Subcutaneous abdominal adipose tissue (tissue), 5 donors: ENCODE data around the gene GYPC.
"Not testable (repeated sequence)": the region's sequence is repeated elsewhere in the genome, so short reads cannot be mapped to it uniquely, and the experiment has no call there.

Experiments
- H3K27ac ChIP-seq: one replicate; pipeline ENCODE4 v1.7.0; 2013; ENCODE audit warnings: low read depth, mild to moderate bottlenecking, inconsistent platforms, low read length, moderate library complexity
- H3K27me3 ChIP-seq, 5 donors: one replicate each; pipeline ENCODE4 v1.7.0; 2013; ENCODE audit warnings: low read length in 5 of 5, inconsistent platforms in 1 of 5; ENCODE audit not compliant: control insufficient read depth in 5 of 5, insufficient read depth in 4 of 5
- H3K36me3 ChIP-seq, 5 donors: one replicate each; pipeline ENCODE4 v1.7.0; 2013; ENCODE audit warnings: low read length in 5 of 5; ENCODE audit not compliant: control insufficient read depth in 5 of 5, insufficient read depth in 5 of 5
- H3K4me1 ChIP-seq, 5 donors: one replicate each; pipeline ENCODE4 v1.7.0; 2013; ENCODE audit warnings: low read length in 5 of 5, mild to moderate bottlenecking in 3 of 5, moderate library complexity in 1 of 5; ENCODE audit not compliant: control insufficient read depth in 5 of 5, insufficient read depth in 5 of 5
- H3K4me3 ChIP-seq, 5 donors: one replicate each; pipeline ENCODE4 v1.7.0; 2013; ENCODE audit warnings: low read length in 5 of 5, low read depth in 1 of 5
- H3K9ac ChIP-seq, 5 donors: one replicate each; pipeline ENCODE4 v1.7.0; 2013; ENCODE audit warnings: low read length in 5 of 5, mild to moderate bottlenecking in 4 of 5, moderate library complexity in 3 of 5
- H3K9me3 ChIP-seq, 5 donors: one replicate each; pipeline ENCODE4 v1.7.0; 2013; ENCODE audit warnings: low read length in 5 of 5; ENCODE audit not compliant: control insufficient read depth in 5 of 5
- donor health status: healthy.
- donor health status: healthy.
- donor health status: healthy.
- donor health status: healthy.
- donor health status: healthy.

GYPC gene

GRCh38 chr2:126704434-126705160 is 48.6 kb downstream of the GYPC start:
- H3K9ac ChIP-seq = no peak overlapping the region
- no peaks in the 10 kb centered on the region for H3K9me3 ChIP-seq
- H3K4me1 ChIP-seq = peaks cover 2 to 56% (median 49%) of the 10 kb centered on the region in 5 donors
- no peaks in the 10 kb centered on the region for H3K27me3 ChIP-seq
- H3K36me3 ChIP-seq = no peaks in the 10 kb centered on the region
- H3K4me3 ChIP-seq = no peak overlapping the region
- H3K27ac ChIP-seq = peak overlapping the region; percentile 35

GRCh38 chr2:126707191-126707590 is 51.2 kb downstream of the GYPC start:
- Histone ChIP-seq H3K27me3 (no peaks in the 10 kb centered on the region), H3K36me3 (no peaks in the 10 kb centered on the region), H3K27ac (no peak overlapping the region), H3K4me3 (no peak overlapping the region), H3K9me3 (no peaks in the 10 kb centered on the region), H3K9ac (no peak overlapping the region), H3K4me1 (peaks cover 2 to 33% (median 26%) of the 10 kb centered on the region in 5 donors)

GRCh38 chr2:126707941-126708340 is 52.0 kb downstream of the GYPC start:
- Histone ChIP-seq H3K27ac (no peak overlapping the region), H3K36me3 (no peaks in the 10 kb centered on the region), H3K27me3 (no peaks in the 10 kb centered on the region), H3K4me1 (peaks cover 2 to 26% (median 25%) of the 10 kb centered on the region in 5 donors), H3K9ac (no peak overlapping the region), H3K9me3 (no peaks in the 10 kb centered on the region), H3K4me3 (no peak overlapping the region)

GRCh38 chr2:126714191-126714965 is 58.4 kb downstream of the GYPC start:
- Histone ChIP-seq H3K27me3 (no peaks in the 10 kb centered on the region), H3K4me1 (peaks cover 1 to 33% (median 12%) of the 10 kb centered on the region in 5 donors), H3K27ac (no peak overlapping the region), H3K4me3 (no peak overlapping the region), H3K9me3 (no peaks in the 10 kb centered on the region), H3K36me3 (no peaks in the 10 kb centered on the region), H3K9ac (peak overlapping the region in 1 of 5 donors; percentile 19)

GRCh38 chr2:126715111-126715510 is 59.2 kb downstream of the GYPC start:
- no peaks in the 10 kb centered on the region for H3K9me3 ChIP-seq
- no peak overlapping the region for H3K4me3 ChIP-seq
- no peak overlapping the region for H3K9ac ChIP-seq

GRCh38 chr2:126715576-126716406 is 59.8 kb downstream of the GYPC start:
- Histone ChIP-seq H3K36me3 (no peaks in the 10 kb centered on the region), H3K27ac (no peak overlapping the region), H3K4me3 (no peak overlapping the region)

More at GRCh38 chr2:126715111-126715510, 59.2 kb downstream of the GYPC start:
- Histone ChIP-seq H3K27me3 (no peaks in the 10 kb centered on the region), H3K27ac (no peak overlapping the region), H3K4me1 (peaks cover 1 to 40% (median 17%) of the 10 kb centered on the region in 5 donors), H3K36me3 (no peaks in the 10 kb centered on the region)

GRCh38 chr2:126717277-126717676 is 61.3 kb downstream of the GYPC start:
- not testable (repeated sequence) for H3K9ac ChIP-seq, H3K27me3 ChIP-seq, H3K9me3 ChIP-seq, H3K4me3 ChIP-seq, H3K27ac ChIP-seq, H3K36me3 ChIP-seq
- H3K4me1 ChIP-seq = peaks cover 1 to 61% (median 36%) of the 10 kb centered on the region in 5 donors

More at GRCh38 chr2:126715576-126716406, 59.8 kb downstream of the GYPC start:
- Histone ChIP-seq H3K9ac (no peak overlapping the region), H3K27me3 (no peaks in the 10 kb centered on the region), H3K4me1 (peaks cover 1 to 47% (median 22%) of the 10 kb centered on the region in 5 donors), H3K9me3 (no peaks in the 10 kb centered on the region)

GRCh38 chr2:126717928-126718327 is 62.0 kb downstream of the GYPC start:
- Histone ChIP-seq H3K9me3 (no peaks in the 10 kb centered on the region), H3K4me3 (no peak overlapping the region), H3K36me3 (no peaks in the 10 kb centered on the region), H3K4me1 (peaks cover 1 to 68% (median 42%) of the 10 kb centered on the region in 5 donors), H3K9ac (no peak overlapping the region), H3K27ac (no peak overlapping the region), H3K27me3 (no peaks in the 10 kb centered on the region)

- Histone ChIP-seq H3K36me3 (no peaks in the 10 kb centered on the region), H3K27me3 (no peaks in the 10 kb centered on the region), H3K9me3 (no peaks in the 10 kb centered on the region), H3K4me1 (peaks cover 6 to 71% (median 48%) of the 10 kb centered on the region in 5 donors), H3K9ac (no peak overlapping the region), H3K4me3 (no peak overlapping the region), H3K27ac (no peak overlapping the region)
Measured at GRCh38 chr2:126719191-126719832, 63.4 kb downstream of the GYPC start.
